AG10803 (cell line): ENCODE data around the gene BSPRY.
A peak's percentile ranks its signal among the peaks of the same experiment; 100 is the strongest.
"Not testable (repeated sequence)": the region's sequence is repeated elsewhere in the genome, so short reads cannot be mapped to it uniquely, and the experiment has no call there.

Experiments used
- DNase-seq: peaks from one replicate; pipeline ENCODE4 v3.0.0; 2010; ENCODE audit warnings: low read depth
- H3K4me3 ChIP-seq: 2 replicates; pipeline ENCODE4 v1.5.1; 2011; ENCODE audit warnings: mild to moderate bottlenecking, low read length, control low read depth
- TF ChIP-seq, protein P1 (sequence below): conservative IDR thresholded peaks from 2 replicates; pipeline ENCODE4 v1.5.1; 2011; ENCODE audit warnings: mild to moderate bottlenecking, low read length, control low read depth, inconsistent platforms

The BSPRY gene

DNA sequence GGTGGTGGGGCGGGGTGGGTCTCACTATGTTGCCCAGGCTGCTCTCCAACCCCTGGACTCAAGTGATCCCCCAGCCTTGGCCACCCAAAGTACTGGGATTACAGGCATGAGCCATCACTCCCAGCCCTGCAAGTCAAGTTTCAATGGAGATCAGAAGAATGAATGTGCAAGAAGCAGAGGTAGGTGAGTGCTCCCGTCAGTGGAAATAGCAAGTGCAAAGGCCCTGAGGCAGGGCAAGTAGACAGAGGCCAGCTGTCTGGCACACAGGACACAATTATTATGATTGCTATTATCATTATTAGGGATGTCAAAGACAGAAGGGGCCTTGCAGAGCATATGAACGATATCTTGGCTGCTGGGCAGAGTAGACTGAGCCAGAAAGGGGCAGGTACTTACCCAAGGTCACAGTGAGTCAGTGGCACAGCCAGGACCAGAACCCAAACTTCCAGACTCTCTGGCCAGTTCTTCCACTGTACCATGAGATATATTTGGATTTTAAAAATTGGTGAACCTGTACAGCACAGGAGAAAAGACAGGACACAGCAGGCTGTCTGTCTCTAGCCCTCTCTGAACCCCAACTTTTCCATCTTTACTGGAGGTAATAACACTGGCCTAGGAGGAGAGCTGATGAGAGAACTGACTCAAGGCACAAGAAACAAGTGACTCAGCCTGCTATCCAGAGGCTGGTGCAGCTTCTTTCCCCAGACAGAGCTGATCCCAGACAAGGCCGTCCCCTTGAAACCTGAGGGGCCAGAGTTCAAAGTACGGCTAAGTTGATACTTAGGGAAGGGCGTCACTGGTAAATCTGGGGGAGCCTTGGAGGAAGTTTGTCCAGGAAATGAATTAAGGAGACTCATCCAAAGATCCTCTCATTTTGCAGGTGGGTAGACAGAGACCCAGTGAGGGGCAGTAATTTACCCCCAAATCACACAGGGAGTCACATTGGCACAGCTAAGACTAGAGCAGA, 26.0 kb downstream of the BSPRY start:
- DNase-seq = no peak
- TF ChIP-seq, protein P1, sequence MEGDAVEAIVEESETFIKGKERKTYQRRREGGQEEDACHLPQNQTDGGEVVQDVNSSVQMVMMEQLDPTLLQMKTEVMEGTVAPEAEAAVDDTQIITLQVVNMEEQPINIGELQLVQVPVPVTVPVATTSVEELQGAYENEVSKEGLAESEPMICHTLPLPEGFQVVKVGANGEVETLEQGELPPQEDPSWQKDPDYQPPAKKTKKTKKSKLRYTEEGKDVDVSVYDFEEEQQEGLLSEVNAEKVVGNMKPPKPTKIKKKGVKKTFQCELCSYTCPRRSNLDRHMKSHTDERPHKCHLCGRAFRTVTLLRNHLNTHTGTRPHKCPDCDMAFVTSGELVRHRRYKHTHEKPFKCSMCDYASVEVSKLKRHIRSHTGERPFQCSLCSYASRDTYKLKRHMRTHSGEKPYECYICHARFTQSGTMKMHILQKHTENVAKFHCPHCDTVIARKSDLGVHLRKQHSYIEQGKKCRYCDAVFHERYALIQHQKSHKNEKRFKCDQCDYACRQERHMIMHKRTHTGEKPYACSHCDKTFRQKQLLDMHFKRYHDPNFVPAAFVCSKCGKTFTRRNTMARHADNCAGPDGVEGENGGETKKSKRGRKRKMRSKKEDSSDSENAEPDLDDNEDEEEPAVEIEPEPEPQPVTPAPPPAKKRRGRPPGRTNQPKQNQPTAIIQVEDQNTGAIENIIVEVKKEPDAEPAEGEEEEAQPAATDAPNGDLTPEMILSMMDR = no peak
- H3K4me3 ChIP-seq = no peak overlapping the region

DNA sequence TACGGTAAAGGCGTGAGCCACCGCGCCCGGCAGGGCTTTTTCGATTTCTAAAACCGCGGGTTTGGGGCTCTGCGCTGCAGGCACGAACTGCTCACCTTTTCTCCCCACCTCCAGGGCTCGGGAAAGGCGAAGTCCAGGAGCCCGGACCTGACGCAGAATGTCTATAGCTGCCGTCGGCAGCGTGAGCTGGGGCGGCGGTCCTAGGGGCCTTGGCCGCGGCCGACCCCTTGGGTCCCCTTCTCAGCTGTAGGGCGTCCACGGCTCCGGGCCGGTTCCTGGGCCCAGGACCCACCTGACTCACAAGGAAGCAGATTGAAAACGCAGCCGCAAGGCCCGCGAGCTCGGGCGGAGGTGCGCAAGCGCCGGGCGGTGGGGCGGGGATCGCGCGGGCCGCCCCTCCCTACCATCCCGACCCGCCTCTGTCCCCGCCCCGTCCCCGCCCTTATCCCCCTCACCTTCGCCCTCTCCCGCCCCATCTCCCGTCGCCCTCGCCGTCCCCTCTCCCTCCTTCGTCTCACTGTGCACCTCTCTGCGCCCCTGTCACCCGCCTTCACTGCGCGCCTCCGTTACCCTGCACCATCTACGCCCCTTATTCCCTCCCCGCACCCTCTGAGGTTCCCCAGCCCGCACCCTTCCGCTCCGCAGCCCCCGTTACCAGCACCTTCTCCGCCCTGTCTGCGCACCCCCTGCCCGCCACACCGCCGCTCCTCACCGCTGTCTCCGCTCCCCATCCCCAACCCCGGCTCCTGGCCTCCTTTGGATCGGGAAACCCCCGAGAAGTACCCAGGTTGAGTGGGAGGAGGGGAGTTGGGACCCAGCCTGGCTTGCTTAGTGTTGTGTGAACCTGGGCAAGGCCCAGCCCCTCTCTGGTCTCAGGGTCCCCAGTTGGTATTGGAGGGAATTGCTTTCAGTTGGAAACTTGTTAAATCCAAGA, 27.6 kb downstream of the BSPRY start, which contains the start of gene HDHD3:
Gene HDHD3 (minus strand): TSS at position 353 of the 934 bp plus-strand sequence. CDS start 2,632 bp downstream, outside the sequence.
- TF ChIP-seq, protein P1 = no peak
- H3K4me3 ChIP-seq = peak within 1 kb of the TSS; percentile 81
- peak; percentile 64 for DNase-seq

DNA sequence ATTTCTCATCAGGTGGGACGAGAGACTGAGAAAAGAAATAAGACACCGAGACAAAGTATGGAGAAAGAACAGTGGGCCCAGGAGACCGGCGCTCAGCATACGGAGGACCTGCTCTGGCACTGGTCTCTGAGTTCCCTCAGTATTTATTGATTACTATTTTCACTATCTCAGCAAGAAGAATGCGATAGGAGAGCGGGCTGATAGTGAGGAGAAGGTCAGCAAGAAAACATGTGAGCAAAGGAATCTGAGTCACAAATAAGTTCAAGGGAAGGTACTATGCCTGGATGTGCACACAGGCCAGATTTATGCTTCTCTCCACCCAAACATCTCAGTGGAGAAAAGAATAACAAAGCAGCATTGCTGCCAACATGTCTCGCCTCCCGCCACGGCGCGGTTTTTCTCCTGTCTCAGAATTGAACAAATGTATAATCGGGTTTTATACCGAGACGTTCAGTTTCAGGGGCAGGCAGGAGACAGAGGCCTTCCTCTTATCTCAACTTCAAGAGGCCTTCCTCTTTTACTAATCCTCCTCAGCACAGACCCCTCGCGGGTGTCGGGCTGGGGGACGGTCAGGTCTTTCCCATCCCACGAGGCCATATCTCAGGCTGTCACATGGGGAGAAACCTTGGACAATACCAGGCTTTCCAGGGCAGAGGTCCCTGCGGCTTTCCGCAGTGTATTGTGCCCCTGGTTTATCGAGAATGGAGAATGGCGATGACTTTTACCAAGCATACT, 29.9 kb downstream of the BSPRY start:
- DNase-seq, H3K4me3 ChIP-seq: not testable (repeated sequence)

DNA sequence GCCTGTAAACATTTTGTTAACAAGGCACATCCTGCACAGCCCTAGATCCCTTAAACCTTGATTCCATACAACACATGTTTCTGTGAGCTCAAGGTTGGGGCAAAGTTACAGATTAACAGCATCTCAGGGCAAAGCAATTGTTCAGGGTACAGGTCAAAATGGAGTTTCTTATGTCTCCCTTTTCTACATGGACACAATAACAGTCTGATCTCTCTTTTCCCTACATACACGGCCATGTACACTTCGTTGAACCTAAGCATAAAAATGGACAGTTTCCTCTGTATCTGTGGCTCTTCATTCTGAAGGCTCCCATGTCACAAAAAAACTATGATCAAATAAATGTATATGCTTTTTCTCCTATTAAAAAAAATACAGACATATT, 30.5 kb downstream of the BSPRY start:
- DNase-seq, H3K4me3 ChIP-seq: not testable (repeated sequence)

DNA sequence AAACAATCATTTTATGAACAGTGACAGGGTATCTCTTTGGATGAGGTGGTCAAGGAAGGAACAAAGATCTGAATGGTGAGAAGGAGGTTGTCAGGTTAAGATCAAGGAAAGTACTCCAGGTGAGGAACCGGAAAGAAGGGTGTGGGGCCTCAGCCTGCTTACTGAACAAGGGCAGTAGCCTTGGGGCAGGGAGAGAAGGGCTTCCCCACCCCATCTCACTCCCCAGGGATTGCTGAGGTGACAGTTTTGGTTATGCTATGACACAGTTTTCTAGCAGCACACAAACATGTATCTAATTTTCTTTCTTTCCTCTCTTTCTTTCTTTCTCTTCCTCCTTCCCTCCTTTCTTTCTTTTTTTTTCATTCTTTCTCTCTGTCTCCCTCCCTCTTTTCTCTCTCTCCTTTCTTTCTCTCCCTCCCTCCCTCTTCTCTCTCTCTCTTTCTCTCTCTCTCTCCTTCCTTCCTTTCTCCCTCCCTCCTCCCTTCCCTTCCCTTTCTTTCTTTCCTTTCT, 31.6 kb downstream of the BSPRY start:
- TF ChIP-seq, protein P1 = no peak
- no peak for DNase-seq
- H3K4me3 ChIP-seq = no peak overlapping the region

DNA sequence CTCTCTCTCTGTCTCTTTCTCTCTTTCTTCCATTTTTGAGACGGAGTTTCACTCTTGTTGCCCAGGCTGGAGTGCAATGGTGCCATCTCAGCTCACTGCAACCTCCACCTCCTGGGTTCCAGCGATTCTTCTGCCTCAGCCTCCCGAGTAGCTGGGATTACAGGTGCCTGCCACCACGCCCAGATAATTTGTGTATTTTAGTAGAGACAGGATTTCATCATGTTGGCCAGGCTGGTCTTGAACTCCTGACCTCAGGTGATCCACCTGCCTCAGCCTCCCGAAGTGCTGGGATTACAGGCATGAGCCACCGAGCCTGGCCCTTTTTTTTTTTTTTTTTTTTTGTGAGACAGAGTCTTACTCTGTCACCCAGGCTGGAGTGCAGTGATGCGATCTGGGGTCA, 32.1 kb downstream of the BSPRY start:
- DNase-seq, H3K4me3 ChIP-seq: not testable (repeated sequence)

DNA sequence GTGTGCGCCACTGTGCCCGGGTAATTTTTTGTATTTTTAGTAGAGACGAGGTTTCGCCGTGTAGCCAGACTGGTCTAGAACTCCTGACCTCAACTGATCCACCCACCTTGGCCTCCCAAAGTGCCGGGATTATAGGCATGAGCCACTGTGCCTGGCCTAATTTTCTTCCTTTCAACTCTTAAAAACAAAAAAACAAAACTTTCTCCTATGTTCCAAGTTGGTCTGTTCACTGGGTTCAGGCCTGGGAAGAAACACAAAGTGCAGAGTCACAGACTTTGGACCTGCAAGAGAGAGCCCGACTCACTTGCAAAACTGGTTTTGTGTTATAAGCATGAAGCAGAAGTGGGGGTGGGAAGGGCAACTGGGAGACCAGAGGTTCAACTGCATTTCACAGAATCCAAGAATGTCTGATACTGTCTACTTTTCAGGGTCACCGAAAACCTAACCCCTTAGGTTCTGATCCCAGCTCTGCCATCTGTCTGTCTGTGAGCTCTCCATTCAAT, 32.6 kb downstream of the BSPRY start:
- DNase-seq = no peak
- H3K4me3 ChIP-seq = no peak overlapping the region
- TF ChIP-seq, protein P1 = no peak
